Progenitor cell of endocrine pancreas (in vitro differentiated cells): ENCODE measurements around the gene MTERF2. TPM values are rescaled to one million over a fixed set of nuclear protein-coding genes. Genes with fewer than 3 reads are reported as not detected.

Experiments
- DNase-seq: peaks from one replicate; pipeline ENCODE4 v3.0.0; 2021; ENCODE audit warnings: low spot score; ENCODE audit not compliant: unreplicated experiment
- H3K27ac Mint-ChIP-seq: 2 replicates; pipeline ENCODE4 v1.8.0; 2021; ENCODE audit warnings: mild to moderate bottlenecking, moderate library complexity, mixed read lengths
- H3K27me3 Mint-ChIP-seq: 2 replicates; pipeline ENCODE4 v1.8.0; 2021; ENCODE audit warnings: mixed read lengths
- H3K36me3 Mint-ChIP-seq: 2 replicates; pipeline ENCODE4 v1.8.0; 2022; ENCODE audit warnings: mixed read lengths; ENCODE audit not compliant: insufficient read depth
- H3K4me1 Mint-ChIP-seq: 2 replicates; pipeline ENCODE4 v1.8.0; 2021; ENCODE audit warnings: low read depth, mixed read lengths
- H3K4me3 Mint-ChIP-seq: 2 replicates; pipeline ENCODE4 v1.8.0; 2021; ENCODE audit warnings: low read depth, mild to moderate bottlenecking, moderate library complexity, mixed read lengths
- H3K9me3 Mint-ChIP-seq: 2 replicates; pipeline ENCODE4 v1.8.0; 2021; ENCODE audit warnings: low read depth, mixed read lengths
- CTCF ChIP-seq: fragments of 200-600 bp; sonication (generic); IDR thresholded peaks from one replicate; pipeline ENCODE4 v1.5.0; 2021; ENCODE audit warnings: antibody characterized with exemption, mild to moderate bottlenecking; ENCODE audit not compliant: unreplicated experiment
- total RNA-seq: library from RNA; stranded (reverse); gene quantifications from 2 replicates; pipeline ENCODE4 v1.2.1, GENCODE V29; 2021

Gene MTERF2
- total RNA-seq, 1 donor from 2014 or later, result 15.3 TPM

GRCh38 chr12:107019546-107019945 is 32.6 kb upstream of the MTERF2 start:
- no peaks in the 10 kb centered on the region for H3K27me3 Mint-ChIP-seq

GRCh38 chr12:107017042-107017441 is 30.1 kb upstream of the MTERF2 start:
- Mint-ChIP-seq H3K36me3 (peaks cover 6% of the 10 kb centered on the region), H3K9me3 (no peaks in the 10 kb centered on the region), H3K27me3 (no peaks in the 10 kb centered on the region), H3K27ac (no peak overlapping the region), H3K4me1 (no peaks in the 10 kb centered on the region), H3K4me3 (no peak overlapping the region)
- no peak for TF ChIP-seq CTCF
- DNase-seq, result no peak

More at GRCh38 chr12:107019546-107019945, 32.6 kb upstream of the MTERF2 start:
- no peak overlapping the region for H3K4me3 Mint-ChIP-seq
- TF ChIP-seq CTCF, result no peak
- H3K27ac Mint-ChIP-seq, result no peak overlapping the region
- no peaks in the 10 kb centered on the region for H3K9me3 Mint-ChIP-seq
- DNase-seq, result no peak
- peaks cover 6% of the 10 kb centered on the region for H3K36me3 Mint-ChIP-seq
- H3K4me1 Mint-ChIP-seq, result no peaks in the 10 kb centered on the region

- no peak overlapping the region for H3K27ac Mint-ChIP-seq
- H3K9me3 Mint-ChIP-seq, result no peaks in the 10 kb centered on the region
- peak; percentile 15 for TF ChIP-seq CTCF
- no peak for DNase-seq
- H3K36me3 Mint-ChIP-seq, result peaks cover 3% of the 10 kb centered on the region
- no peaks in the 10 kb centered on the region for H3K27me3 Mint-ChIP-seq
- no peak overlapping the region for H3K4me3 Mint-ChIP-seq
- no peaks in the 10 kb centered on the region for H3K4me1 Mint-ChIP-seq
Measured at GRCh38 chr12:107014055-107014454, 27.1 kb upstream of the MTERF2 start.

GRCh38 chr12:107012736-107013425 is 25.9 kb upstream of the MTERF2 start:
- DNase-seq, result no peak
- peaks cover 5% of the 10 kb centered on the region for H3K36me3 Mint-ChIP-seq
- H3K27me3 Mint-ChIP-seq, result no peaks in the 10 kb centered on the region
- no peaks in the 10 kb centered on the region for H3K4me1 Mint-ChIP-seq
- H3K27ac Mint-ChIP-seq, result no peak overlapping the region
- H3K9me3 Mint-ChIP-seq, result no peaks in the 10 kb centered on the region
- no peak overlapping the region for H3K4me3 Mint-ChIP-seq
- no peak for TF ChIP-seq CTCF

- Mint-ChIP-seq H3K4me1 (no peaks in the 10 kb centered on the region), H3K4me3 (no peak overlapping the region), H3K27ac (no peak overlapping the region), H3K36me3 (peaks cover 3% of the 10 kb centered on the region), H3K27me3 (no peaks in the 10 kb centered on the region), H3K9me3 (no peaks in the 10 kb centered on the region)
- no peak for TF ChIP-seq CTCF
- DNase-seq, result no peak
Measured at GRCh38 chr12:107011519-107011918, 24.6 kb upstream of the MTERF2 start.
